AG10803 (cell line): ENCODE measurements around the gene ABHD12.

Experiments used
- DNase-seq: peaks from one replicate; pipeline ENCODE4 v3.0.0; 2010; ENCODE audit warnings: low read depth
- H3K4me3 ChIP-seq: 2 replicates; pipeline ENCODE4 v1.5.1; 2011; ENCODE audit warnings: mild to moderate bottlenecking, low read length, control low read depth
- TF ChIP-seq, protein P1 (sequence below): conservative IDR thresholded peaks from 2 replicates; pipeline ENCODE4 v1.5.1; 2011; ENCODE audit warnings: mild to moderate bottlenecking, low read length, control low read depth, inconsistent platforms

Gene ABHD12

GRCh38 chr20:25259788-25260254, 130.8 kb downstream of the ABHD12 start:
- TF ChIP-seq, protein P1, sequence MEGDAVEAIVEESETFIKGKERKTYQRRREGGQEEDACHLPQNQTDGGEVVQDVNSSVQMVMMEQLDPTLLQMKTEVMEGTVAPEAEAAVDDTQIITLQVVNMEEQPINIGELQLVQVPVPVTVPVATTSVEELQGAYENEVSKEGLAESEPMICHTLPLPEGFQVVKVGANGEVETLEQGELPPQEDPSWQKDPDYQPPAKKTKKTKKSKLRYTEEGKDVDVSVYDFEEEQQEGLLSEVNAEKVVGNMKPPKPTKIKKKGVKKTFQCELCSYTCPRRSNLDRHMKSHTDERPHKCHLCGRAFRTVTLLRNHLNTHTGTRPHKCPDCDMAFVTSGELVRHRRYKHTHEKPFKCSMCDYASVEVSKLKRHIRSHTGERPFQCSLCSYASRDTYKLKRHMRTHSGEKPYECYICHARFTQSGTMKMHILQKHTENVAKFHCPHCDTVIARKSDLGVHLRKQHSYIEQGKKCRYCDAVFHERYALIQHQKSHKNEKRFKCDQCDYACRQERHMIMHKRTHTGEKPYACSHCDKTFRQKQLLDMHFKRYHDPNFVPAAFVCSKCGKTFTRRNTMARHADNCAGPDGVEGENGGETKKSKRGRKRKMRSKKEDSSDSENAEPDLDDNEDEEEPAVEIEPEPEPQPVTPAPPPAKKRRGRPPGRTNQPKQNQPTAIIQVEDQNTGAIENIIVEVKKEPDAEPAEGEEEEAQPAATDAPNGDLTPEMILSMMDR: no peak
- H3K4me3 ChIP-seq: no peak overlapping the region
- DNase-seq: no peak

DNA sequence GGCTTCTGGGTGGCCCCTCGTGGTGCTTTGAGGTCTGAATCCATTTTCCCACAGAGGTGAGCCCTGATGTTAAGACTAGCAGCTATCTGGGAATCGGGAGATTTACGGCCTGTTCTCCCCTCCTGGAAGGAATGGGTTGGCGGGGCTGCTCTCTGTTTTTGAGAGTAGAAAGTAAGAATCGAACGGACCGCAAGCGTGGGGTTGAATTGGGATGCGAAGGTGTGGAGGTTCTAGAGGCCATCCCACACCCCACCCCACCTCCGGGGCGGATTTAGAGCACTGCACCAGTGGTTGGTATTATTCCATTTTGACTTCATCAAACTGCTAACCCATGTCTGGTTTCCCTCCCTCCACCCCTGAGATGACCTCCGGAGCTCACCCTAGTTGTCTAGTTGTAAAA, 131.3 kb downstream of the ABHD12 start:
- no peak overlapping the region for H3K4me3 ChIP-seq
- DNase-seq: no peak
- TF ChIP-seq, protein P1: no peak

- DNase-seq: no peak
- TF ChIP-seq, protein P1: no peak
- no peak overlapping the region for H3K4me3 ChIP-seq
Measured at GRCh38 chr20:25258828-25259227, 131.8 kb downstream of the ABHD12 start.

DNA sequence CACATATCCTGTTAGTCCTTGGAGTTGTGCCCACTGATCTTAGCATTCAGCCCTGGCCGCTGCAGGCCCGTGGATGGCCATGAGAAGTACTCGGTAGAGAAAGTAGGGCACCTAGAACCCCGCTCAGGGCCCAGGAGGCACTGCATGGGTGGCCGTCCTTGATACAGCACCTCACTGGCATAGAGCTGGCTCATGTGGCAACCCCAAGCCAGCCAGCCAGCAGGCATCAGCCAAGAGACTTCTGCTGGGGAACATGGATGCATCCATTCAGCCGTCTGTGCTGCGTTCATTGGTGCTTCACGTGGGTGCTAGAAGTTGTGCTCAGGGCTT, 132.2 kb downstream of the ABHD12 start:
- no peak for DNase-seq
- TF ChIP-seq, protein P1: no peak
- H3K4me3 ChIP-seq: no peak overlapping the region

GRCh38 chr20:25257756-25258475, 132.7 kb downstream of the ABHD12 start:
- DNase-seq: no peak
- H3K4me3 ChIP-seq: no peak overlapping the region
- TF ChIP-seq, protein P1: no peak

GRCh38 chr20:25257130-25257529, 133.5 kb downstream of the ABHD12 start:
- TF ChIP-seq, protein P1: no peak
- DNase-seq: no peak
- no peak overlapping the region for H3K4me3 ChIP-seq

DNA sequence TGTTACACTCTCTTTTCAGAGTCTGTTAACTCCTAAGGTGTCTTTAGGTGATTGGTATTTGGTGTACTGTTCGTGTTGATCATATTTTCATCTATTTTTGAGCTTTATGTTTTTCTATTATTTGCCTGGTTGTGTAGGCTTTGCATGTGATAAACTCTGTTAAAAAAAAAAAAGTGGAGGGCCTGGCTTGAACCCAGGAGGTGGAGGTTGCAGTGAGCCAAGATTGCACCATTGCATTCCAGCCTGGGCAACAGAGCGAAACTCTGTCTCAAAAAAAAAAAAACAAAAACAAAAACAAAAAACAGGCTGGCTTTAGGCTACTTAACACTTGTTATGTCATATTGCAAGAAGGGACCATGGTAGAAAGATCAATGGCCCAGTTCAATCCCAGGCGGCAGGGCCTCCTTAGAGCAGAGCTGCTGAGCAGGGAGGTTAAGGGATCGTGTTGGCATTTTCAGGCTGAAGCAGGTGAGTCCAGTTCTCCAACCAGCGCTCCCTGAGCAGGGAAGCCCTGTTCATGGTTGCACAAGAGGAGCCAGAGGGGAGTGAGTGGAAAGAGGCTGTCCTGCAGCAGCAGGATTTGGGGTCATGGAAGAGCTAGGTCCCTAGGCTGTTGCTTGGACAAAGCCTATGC, 134.3 kb downstream of the ABHD12 start:
- no peak overlapping the region for H3K4me3 ChIP-seq
- DNase-seq: peak; percentile 56
- TF ChIP-seq, protein P1: no peak
